CD1c-positive myeloid dendritic cell (primary cell): ENCODE results near the gene HIVEP3.

ENCODE experiments used
- DNase-seq: peaks from one replicate; pipeline ENCODE4 v3.0.0-alpha.2; 2016; ENCODE audit errors: extremely low spot score

Gene HIVEP3

DNA sequence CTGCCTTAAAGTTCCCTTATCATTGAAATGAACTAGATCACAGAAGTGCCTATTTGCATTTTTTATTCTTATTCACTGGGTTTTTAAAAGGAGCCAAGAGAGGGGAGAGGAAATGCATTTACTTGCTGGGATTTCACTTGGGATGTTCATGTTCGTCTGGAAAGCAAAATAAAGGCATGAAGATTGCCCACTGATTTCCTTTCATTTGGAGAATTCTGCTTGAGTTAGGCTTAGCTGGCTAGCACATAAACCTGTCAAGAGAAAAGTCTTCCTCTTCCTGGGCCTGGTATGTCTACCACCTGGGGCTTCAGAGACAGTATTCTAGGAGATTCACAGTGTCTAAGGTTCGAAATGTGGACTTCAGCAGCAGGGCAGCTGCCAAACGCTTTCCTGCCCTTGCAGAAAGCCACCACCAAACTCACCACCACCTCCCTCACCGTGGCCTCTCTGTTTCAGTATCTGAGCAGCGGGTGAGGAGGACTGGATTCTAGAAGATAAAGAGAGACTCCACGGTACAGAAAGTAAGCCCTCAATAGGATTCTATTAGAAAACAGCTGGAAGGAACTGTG lies 44.5 kb downstream of the HIVEP3 start:
- DNase-seq: no peak

DNA sequence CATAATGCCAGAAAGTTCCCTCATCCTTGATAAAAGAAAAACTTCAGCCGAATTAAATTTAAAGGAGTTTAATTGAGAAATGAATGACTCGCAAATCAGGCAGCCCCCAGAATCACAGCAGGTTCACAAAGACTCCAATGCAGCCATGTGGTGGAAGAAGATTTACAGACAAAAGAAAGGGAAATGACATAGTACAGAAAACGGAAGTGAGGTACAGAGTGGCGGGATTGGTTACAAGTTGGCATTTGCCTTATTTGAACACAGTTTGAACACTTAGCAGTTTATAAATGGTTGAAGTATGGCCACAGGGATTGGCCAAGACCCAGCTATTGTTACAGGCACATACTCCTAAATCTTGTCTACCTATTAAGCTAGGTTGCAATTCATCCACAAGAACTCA lies 46.6 kb downstream of the HIVEP3 start:
- DNase-seq: peak; percentile 21

DNA sequence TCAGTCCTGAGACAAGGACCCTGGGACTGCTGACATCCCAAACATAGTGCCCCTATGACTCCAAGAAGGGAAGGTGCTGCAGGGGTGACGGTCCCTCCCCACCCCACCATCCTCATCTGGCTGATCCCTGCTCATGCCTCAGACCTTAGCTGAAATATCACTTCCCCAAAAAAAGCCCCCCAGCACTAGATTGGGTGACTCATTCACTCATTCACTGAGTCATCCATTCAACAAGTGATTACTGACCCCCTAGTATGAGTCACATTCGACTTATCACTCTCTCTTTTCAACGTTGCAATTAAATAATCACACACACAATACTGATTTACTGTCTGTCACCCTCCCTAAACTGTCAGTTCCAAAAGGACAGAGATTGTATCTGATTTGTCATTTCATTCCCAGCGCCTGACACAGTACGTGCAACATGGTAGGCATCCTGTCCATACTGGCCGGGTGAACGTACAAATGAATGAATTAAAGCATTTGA lies 48.6 kb downstream of the HIVEP3 start:
- peak; percentile 26 for DNase-seq

DNA sequence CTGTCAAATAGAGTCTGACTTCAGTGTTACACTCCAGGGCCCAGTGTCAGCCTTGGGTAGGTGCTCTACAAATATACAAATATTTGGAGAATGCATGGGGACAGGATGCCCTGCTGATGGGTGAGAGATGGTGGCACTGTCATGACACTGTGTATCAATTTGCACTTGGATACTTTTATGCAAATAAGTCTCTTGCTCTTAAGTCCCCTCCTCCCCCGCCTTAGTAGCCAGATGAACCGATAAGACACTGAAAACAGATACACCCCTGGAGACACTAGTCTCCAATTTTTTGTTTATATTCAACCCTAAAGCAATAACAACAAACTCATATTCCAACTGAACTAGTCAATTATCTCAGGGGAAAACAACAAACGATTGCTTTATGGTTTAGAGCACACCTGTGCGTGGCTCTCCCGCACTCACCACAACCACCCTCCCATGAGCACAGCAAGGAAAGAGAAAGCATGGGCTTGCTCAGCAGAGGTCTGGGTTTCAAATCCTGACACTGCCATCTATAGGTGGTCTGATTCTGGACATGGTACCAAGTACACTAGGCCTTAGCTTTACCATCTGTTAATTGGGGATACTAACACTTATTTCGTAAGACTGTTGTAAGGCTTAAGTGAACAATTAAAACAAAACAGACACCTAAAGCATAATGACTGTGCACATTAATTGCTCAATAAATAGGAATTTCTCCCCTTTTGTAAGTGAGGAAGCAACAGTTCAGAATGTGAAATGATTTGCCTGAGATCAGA lies 50.3 kb downstream of the HIVEP3 start:
- DNase-seq: peak; percentile 10

DNA sequence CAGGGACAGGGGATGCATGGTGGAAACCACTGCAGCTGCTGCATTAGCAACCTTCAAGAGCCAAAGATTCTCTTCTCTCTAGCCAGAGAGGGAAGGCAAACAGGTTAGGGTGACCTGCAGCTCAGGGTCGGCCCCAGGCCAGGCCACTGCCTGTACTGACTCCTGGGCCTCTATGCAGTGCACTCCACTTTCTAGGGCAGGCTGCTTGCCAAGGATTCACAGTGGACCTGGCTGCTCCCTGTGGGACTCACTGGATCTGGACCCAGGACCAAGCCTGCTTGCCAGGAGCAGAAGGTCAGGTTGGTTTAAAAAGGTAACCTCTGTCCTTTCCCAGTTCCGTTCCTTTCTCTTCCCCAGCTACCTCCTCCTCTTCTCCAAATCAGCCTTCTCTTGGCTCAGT lies 52.4 kb downstream of the HIVEP3 start:
- no peak for DNase-seq

DNA sequence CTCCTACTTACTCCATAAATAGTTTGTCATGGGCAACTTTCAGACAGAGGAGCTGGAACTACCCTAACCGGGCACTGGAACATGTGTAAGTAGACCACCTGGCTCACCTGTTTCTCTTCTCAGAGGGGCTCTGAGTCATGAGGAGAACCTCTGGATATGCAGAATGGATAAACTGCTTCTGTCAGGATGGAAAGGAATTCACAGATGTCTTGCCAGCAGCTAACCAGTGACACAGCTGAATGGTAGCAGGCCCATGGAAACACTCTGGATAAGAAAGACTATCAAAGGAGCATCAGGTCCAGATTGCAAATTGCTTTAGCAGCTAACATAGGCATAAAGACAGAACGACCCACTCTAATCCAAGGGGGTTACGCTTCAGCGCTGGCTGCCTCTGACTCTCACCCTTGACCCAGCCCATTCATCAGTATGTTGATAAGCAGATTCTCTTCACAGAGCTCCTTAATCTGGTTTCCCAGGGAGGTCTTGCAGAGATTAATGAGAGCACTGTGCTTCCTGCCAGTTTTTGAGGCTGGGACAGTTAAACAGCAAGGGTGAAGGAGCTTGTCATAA lies 54.2 kb downstream of the HIVEP3 start:
- no peak for DNase-seq

DNA sequence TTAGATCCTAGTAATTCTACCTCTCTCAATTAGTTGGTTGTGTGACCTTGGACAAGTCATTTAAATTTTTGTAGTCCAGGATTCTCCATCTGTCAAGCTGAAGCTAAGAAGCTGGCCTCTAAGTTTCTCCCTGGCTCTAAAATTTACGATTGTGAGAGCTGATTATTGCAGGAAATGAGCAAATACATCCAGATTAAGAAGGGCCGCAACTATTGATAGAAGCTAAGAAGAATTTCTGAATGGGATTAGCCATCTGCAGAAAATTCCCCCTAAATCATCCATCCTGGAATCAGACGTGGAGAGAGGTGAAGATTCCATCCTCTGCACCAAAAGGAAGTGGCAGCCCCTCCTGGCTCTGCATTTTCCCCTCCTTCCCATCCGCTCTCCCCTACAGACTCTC lies 55.0 kb downstream of the HIVEP3 start:
- DNase-seq: no peak

DNA sequence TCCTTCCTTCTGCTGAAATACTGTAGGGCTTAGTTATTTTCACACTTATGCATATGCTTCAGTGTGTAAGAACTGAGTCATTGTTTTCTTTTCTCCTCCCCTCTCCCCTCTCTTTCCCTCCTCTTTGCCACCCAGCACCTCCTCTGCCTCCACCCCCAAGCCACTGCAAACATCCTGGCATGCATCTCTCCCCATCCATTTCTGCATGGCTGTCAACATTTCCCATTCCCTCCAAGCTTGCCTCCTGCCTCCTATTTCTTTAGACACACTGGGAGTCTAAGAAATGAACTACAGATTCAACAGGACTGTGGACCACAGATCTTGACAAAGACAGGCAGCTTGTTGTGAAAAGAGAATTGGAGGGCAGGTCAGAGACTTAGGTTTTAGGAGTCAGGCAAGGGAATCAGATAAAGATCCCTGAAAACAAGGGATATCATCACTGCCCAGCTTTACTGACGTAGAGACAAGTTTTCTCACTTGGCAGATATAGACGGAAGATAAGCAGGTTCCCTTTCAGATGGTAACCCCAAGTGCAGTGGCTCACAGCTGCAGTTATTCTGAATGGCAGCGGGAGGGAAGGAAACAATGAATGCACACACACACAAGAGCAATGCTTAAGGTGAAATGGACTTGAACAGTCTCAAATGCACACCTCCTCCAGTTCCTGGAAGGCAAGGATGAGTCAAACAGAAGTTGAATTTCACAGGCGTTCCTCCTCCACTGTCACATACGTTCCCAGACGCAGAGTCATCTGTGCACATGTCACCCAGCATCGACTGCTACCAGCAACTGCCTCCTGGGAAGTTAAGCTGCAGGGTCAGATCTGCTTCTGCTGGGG lies 56.1 kb downstream of the HIVEP3 start:
- peak; percentile 77 for DNase-seq

DNA sequence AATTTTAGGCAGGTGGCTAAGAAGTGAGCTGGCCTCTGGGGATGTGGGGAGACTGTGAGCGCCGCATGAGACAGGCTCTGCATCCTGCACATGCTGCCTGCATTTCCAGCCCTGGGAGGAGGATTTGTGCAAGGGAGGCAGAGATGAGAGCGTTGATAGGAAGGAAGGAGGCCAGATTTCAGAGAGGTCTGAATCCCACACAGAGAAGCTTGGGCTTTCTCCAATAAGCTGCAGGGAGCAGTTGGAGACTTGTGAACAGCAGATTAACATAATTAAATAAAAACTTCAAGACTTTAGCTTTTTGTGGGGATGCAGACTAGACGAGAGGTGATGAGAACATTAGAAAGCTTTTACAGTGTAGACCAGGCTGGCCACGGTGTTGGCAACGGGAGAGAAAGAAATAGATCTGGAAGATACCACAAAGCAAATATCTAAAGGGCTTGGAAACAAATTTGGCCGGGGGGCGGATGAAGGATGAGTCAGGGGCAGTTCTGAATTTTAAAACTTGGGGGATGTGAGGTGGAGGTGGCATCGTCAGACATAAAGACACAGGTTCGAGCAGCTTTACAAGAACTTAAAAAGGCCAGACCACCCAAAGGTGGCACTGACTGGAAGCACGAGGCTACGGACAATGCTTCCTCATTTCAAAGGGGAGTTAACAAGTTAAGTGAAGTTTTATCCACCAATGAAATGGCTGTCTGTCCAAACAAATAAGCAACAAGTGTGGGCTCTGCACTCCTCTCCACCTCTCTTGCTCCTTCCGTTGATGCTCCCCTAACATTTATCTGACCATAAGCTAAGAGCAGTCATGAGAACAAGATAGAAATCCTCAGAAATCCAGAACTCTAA lies 57.0 kb downstream of the HIVEP3 start:
- peak; percentile 32 for DNase-seq

DNA sequence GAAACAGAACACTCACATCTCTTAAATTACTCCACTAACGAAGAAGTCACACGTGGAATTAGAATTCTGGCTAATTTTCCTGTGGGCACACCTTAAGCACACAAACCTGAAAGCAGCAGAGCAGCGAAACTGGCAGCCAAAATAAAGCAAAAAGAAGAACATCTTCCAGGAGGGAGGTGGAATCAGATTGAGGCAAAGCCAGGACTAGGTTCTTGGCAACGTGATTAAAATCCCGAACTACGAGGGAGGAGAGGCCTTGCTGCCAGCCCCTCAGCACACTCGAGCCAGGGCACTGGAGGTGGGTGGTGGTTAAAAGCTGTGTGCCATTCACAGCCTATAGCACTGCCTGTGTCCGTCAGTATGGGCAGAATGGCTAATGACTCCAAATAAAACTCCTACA lies 58.0 kb downstream of the HIVEP3 start:
- no peak for DNase-seq

DNA sequence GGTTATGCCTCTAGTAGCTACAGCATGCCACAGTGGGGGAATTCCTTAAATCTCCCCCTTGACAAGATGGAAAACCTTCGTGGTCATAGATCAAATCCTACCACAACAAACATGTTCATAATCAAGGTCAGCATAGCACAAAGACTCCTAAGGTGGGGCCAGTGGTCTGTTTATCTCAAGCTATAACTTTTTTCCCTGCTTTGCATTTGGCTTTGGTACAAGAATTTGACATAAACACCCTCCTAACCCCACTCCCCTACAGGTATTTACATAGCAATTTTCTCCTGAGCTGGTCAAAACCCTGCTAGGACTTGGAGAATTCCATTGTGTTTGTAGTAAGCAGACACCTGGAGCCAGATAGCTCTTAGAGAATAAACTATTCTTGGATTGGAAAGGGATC lies 58.5 kb downstream of the HIVEP3 start:
- no peak for DNase-seq

DNA sequence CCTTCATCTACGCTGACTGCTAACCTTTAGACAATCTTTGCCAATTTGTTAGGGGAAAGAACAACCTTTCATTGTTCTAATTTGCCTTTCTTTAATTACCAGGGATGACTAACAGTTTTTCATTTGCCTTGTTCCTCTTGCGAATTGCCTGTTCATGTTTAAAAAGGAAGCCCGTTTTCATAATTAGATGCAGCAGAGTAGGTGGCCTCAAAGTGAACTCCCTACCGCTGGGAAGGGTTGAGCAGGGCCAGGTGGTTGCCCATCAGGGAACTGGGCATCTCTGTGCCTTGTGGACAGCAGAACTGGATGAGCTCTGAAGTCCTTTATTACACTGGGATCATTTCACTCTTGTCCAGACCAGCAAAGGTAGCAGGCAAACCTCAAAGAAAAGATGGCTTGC lies 59.0 kb downstream of the HIVEP3 start:
- DNase-seq: peak; percentile 53

DNA sequence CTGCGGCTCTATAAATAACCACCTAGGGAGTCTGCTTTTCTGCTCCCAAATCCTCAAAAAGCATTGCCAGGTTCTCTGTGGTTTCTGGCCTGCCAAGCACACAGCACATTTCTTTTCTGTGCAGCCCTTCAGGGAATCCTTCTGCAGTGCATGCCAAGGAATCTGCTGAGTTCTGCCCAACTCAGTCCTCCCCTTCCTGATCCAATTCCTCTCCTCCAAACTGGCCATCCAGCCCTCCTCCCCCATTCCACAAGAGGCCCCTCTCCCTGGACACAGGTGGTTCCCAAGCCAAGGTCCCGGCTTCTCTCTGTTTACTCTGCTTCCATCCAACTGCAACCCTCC lies 61.8 kb downstream of the HIVEP3 start:
- DNase-seq: no peak

DNA sequence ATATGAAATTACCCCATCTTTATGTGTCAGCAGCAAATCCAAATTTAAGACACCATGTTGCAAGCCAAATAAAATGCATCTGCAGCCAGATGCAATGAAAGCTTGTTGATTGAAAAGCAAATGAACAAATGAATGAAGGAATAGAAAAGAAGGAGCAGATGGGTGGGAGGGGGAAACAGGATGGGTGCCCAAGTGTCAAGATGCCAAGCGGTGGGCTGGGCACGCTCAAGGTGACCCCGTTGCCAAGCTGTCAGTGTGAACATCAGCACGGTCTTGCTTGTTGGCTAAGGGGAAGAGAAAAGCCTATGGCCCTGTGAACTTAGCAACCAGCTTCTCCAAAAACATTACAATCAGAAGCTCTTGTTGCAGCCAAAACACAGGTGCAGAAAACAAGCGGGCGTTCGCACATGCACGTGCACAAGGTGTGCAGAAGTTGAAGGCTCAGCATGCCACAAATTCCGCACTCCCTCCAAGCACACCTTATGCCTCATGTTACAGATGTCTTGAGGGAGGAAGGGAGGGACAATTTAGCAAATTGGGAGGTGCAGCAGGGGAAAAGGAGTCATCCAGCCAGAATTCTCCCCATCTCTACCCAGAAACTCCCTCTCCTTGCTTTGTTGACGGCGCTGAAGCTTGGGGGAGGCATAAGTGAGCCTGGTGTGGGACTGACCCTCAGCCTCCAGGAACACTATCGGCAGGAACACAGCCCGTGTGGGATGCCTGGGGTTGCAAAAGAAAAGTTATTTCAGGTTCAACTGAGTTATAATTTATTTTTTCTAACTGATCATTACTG lies 62.4 kb downstream of the HIVEP3 start:
- DNase-seq: no peak

DNA sequence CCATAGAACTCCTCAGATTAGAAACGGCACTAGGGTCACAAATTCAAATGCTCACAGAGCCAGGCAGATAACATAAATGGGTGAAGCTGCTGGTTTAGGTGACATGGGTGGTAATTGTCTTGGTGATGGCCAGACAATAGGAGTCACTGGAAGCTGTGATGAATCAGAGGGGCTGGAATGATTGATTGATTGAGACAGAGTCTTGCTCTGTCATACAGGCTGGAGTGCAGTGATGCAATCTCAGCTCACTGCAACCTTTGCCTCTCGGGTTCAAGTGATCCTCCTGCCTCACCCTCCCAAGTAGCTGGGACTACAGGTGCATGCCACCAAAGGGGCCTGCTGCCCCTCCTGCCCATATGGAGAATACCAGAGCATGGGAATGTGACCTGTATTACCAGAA lies 63.0 kb downstream of the HIVEP3 start:
- DNase-seq: no peak

DNA sequence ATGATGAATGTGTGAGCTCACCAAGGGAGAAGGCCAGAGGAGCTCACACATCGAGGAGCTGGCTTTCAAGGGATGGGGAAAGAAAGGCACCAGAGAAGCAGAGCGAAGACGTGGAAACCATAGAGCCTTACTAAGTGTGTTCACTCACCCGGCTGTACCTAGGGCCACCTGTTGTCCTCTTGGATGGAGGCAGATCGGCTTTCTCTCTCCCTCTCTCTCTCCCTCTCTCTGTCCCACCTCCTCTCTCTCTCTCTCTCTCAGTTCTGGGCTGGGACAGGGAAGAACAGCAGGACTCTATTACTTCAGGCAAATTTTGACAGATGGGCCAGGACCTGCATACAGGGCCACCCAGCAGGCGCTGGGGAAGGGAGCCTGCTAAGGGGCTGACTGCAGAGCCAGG lies 64.8 kb downstream of the HIVEP3 start:
- DNase-seq: no peak

DNA sequence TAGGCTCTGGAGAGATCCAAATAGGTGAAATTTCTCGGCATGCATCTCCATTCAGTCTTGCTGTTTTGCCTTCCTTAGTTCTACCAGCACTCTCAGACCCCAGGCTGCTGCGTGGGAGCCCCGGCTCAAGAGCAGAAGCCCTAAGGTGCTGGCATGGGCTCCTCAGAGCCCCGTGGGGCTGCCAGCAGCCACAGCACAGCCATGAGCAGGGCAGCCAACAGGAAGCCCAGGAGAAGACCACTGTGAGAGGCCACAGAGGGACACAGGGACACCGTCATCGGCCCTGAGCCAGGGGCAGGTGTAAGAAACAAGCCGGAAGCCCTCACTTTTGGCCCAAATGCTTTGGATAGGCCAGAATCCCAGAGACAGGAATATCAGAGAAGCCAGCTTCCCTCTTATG lies 66.6 kb downstream of the HIVEP3 start:
- DNase-seq: no peak

DNA sequence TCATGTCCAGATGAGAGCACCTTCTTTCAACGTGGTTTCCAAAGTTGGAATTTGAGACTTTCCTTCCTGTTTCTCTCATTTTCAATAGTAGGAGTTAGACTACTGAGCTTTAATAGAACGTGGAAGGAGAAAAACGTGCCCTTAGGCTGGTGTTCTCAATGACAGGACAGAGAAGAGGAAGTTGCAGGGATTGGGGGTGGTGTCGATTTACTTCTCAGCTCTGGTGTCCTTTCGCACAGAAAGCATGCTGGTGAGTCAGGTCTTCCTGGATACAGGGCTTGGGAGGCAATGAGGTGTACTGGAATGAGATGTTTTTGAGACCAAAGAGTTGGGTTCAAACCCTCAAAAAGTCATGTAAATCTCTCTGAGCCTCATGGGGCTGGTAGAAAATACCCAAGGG lies 67.1 kb downstream of the HIVEP3 start:
- peak; percentile 85 for DNase-seq

DNA sequence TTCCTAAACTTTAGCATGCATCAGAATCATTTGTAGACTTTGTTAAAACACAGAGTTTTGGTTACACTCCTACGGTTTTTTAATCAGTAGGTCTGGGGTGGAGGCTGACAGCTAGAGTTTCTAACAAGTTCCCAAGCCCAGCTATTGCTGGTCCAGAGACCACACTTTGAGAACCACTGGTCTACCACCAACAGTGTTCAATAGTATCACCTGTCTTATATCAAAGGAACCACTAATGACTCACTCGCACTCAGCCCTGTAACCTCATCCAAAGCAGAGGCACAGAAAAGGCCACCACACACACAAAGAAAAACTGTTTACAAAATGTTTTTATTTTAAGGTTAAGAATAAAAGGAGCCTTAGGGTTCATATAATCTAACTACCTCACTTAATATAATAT lies 68.7 kb downstream of the HIVEP3 start:
- no peak for DNase-seq

DNA sequence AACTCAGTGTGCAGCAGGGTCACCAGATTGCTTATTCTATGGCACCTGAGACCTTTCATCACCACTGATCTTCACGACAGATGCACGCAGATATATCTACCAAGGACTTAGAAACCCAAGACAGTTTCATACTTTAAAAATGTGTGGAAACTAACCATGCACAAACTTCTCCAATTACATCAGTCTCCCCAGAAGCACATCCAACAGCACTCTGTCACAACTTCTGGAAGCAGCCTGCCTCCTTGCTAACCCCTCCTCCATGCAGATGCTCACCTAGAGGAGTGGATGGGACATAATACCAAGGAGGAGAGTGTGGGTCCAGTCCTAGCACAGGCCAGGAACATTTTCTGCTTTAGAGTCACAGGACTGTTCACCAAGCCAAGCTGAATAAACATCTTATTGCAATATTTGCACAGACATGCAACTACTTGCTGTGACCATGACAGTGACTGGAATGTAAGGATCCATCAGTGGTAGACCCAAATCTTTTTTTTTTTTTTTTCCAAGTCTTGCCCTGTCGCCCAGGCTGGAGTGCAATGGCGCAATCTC lies 69.4 kb downstream of the HIVEP3 start:
- DNase-seq: no peak
